CD4-positive, alpha-beta T cell treated with Interleukin-10 for 1 hour (primary cell): ENCODE measurements around the gene HDGFL3.
"Not testable (repeated sequence)": the region's sequence is repeated elsewhere in the genome, so short reads cannot be mapped to it uniquely, and the experiment has no call there.

ENCODE experiments used
- DNase-seq: peaks from one replicate; pipeline ENCODE4 v3.0.0-alpha.2; 2020

The HDGFL3 gene

GRCh38 chr15:83192742-83193141 lies 14.9 kb downstream of the HDGFL3 start:
- DNase-seq: no peak

GRCh38 chr15:83190450-83190849 lies 17.2 kb downstream of the HDGFL3 start:
- no peak for DNase-seq

GRCh38 chr15:83185561-83185960 lies 22.1 kb downstream of the HDGFL3 start:
- no peak for DNase-seq

GRCh38 chr15:83178869-83179325 lies 28.7 kb downstream of the HDGFL3 start:
- no peak for DNase-seq

DNA sequence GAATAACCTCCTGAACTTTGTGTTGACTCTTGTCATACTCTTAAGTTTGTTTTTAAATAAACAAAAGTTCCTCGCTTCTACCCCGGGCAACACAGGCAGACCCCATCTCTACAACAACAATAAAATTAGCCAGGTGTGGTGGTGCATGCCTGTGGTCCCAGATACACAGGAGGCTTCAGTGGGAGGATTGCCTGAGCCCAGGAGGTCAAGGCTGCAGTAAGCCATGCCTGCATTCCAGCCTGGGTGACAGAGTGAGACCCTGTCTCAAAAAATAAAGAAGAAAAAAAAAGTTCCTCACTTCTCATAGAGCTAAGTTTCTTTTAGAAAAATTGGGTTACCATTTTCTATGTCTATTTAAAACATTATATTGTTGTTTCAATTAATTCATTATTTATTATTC lies 29.2 kb downstream of the HDGFL3 start:
- DNase-seq: no peak

GRCh38 chr15:83174891-83175290 lies 32.7 kb downstream of the HDGFL3 start:
- DNase-seq: no peak

DNA sequence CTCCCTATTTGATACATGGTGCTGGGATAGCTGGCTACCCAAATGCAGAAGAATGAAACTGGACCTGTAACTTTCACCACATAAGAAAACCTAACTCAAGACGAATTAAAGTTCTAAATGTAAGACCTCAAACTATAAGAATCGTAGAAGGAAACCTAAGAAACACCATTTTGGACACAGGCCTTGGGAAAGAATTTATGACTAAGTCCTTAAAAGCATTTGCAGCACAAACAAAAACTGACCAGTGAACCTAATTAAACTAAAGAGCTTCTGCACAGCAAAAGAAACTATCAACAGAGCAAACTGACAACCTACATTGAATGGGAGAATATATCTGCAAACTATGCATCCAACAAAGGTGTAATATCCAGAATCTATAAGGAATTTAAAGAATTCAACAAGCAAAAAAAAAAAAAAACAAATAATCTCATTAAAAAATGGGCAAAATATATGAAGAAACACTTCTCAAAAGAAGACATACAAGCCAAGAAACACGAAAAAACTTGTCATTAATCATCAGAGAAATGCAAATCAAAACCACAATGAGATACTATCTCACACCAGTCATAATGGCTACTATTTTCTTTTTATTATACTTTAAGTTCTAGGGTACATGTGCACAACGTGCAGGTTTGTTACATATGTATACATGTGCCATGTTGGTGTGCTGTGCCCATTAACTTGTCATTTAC lies 37.0 kb downstream of the HDGFL3 start:
- DNase-seq: no peak

GRCh38 chr15:83169576-83169975 lies 38.0 kb downstream of the HDGFL3 start:
- not testable (repeated sequence) for DNase-seq

DNA sequence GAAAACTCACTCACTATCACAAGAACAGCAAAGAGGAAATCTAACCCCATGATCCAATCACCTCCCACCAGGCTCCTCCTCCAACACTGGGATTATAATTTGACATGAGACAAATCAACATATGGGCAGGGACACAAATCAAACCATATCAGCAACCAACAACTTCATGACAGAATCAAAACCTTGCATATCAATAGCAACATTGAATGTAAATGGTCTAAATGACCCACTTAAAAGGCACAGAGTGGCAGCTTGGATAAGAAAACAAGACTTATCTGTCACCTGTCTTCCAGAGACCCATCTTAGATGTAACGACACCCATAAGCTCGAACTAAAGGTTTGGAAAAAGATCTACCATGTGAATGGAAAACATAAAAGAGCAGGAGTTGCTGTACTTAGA lies 40.8 kb downstream of the HDGFL3 start:
- DNase-seq: no peak

DNA sequence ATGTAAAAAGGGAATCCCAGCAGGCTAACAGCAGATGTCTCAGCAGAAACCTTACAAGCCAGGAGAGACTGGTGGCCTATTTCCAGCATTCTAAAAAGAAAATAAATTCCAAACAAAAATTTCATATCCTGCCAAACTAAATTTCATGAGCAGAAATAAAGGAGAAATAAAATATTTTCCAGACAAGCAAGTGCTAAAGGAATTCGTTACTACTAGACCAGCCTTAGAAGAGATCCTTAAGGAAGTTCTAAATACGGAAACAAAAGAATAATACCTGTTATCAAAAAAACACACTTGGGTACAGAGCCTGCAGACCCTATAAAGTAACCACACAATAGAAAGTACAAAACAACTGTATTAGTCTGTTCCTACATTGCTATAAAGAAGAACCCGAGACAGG lies 41.4 kb downstream of the HDGFL3 start:
- DNase-seq: no peak

- peak; percentile 18 for DNase-seq
These were observed 42.7 kb downstream of the HDGFL3 start for GRCh38 chr15:83164771-83165404.

DNA sequence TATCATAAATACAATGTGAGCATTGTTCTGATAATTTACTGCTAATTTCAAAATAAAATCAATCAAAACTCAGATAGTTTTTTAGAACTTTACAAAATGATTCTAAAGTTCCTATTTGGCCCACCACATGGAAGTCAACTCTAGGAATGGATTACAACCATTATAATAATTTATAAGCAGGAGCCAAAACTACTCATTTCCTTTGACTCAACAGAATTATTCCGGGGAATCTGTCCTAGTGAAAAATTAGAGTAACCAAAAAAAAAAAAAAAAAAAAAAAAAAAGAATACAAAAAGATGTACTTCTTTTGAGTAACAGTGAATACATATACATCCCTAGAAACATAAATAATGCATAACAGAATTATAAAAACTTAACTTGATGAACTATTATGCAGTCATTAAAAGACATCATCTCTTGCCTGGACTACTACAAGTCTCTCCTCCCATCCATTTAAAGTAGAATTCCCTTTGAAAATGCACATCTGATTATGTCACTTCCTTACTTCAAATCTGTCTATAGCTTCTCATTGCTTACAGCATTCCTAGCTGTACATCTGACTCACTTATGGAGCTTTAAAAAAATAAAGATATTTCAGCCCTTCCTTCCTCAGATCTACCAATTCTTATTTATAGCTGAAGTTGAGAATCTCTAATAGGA lies 43.4 kb downstream of the HDGFL3 start:
- no peak for DNase-seq

GRCh38 chr15:83163032-83163431 lies 44.6 kb downstream of the HDGFL3 start:
- peak; percentile 6 for DNase-seq

GRCh38 chr15:83160741-83161140 lies 46.9 kb downstream of the HDGFL3 start:
- DNase-seq: no peak

GRCh38 chr15:83158393-83158792 lies 49.2 kb downstream of the HDGFL3 start:
- DNase-seq: no peak

DNA sequence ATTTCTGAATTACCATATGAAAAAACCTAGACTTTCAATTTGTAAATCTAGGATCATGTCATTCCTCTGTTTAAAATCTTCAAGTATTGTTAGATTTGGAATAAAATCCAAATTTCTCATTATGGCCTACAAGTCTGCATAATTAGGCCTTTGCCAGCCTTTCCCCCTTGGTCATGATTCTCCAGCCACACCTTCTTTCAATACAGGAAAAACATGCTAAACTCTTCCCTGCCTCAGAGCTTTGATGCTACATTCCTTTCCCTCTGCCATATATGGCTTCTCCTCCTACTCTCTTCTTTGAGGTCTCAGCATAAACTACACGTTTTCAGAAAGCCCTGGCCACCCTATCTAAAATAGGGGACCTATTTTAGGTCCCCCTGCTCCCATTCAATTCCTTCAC lies 51.7 kb downstream of the HDGFL3 start:
- no peak for DNase-seq

- no peak for DNase-seq
These were observed 54.3 kb downstream of the HDGFL3 start for GRCh38 chr15:83153288-83153687.

DNA sequence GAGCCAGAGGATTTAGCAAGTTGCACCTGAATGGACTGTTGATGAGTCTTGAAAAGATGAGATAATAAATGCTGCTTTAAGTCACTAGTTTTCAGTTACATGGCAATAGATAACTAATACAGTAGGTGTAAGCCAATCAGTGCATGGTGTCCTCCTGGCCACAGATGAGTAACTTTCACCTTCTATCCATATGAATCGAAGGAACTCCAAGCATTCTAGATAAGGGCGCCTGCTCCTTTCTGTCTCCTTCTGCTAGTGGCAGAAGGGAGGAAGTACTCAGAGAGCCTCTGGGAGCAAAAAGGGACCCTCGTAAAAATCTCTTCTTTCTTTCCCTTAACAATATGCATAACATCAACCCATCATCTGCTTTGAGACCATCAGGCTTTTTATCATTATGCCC lies 62.9 kb downstream of the HDGFL3 start:
- no peak for DNase-seq

GRCh38 chr15:83142151-83142550 lies 65.5 kb downstream of the HDGFL3 start:
- not testable (repeated sequence) for DNase-seq

DNA sequence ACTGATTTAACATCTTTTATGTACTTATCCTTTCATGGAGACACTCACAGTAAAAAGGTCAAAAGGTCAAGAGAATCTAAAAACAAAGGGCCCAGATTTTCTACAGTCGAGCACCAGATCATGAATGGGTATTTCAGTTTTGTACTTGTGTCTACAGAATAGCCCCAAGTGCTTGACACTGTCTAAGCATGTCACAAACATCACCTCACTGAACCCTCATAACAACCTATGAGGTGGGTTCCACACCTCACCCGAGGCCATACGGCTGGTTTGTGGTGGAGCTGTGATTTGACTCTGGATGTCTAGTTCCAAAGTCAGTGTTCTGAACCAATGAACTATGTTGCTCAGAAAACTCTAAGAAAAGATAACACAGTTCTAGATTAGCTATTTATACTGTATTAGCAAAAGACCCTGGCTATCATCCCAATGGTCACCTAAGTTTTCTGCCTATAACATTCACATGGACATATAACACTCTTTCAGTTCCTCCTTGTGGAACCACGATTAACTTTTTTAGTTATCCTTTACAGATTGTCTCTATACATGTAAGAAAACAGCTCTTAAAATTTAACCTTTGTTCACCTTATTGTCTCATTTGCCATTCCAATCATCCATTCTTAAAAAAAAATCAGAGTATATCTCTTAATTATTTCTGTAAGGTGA lies 74.6 kb downstream of the HDGFL3 start:
- no peak for DNase-seq

GRCh38 chr15:83129791-83130190 lies 77.8 kb downstream of the HDGFL3 start:
- no peak for DNase-seq

GRCh38 chr15:83127547-83128150 lies 80.0 kb downstream of the HDGFL3 start:
- no peak for DNase-seq

DNA sequence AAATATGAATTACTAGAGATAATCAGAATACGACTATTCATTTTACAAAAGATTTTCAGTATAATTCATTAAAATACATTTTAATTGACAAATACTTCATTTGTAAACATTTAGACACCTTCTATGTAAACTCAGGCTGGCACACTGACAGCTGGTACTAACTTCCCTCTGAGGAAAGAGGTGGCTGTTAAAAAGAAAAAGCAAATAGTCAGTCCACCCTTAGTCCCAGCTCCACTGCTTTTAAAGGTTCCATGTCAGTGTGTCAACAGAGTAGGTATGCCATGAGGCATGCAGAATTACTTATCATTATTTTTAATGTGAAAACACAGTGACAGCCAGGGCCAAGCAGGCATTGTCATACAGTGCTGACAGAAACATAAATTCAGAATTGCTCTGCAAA lies 84.1 kb downstream of the HDGFL3 start:
- no peak for DNase-seq
